MM.1S (cell line): Measurements from ENCODE around the gene KRTAP5-3.
A peak's percentile ranks its signal among the peaks of the same experiment; 100 is the strongest.

Source experiments
- DNase-seq: peaks from one replicate; pipeline ENCODE4 v3.0.0-alpha.2; 2015
- H2AFZ ChIP-seq: fragments of 300-600 bp; sonication (generic); 2 replicates; pipeline ENCODE4 v1.6.0; 2016; ENCODE audit warnings: antibody characterized with exemption, low read length
- H3F3A ChIP-seq: fragments of 300-600 bp; sonication (generic); 2 replicates; pipeline ENCODE4 v1.6.1; 2016; ENCODE audit warnings: mild to moderate bottlenecking, antibody characterized with exemption, low read length, moderate library complexity, mixed read lengths; ENCODE audit not compliant: insufficient read depth
- H3K27ac ChIP-seq: fragments of 300-600 bp; sonication (generic); 2 replicates; pipeline ENCODE4 v1.5.1; 2016; ENCODE audit warnings: mild to moderate bottlenecking, low read length
- H3K27me3 ChIP-seq: fragments of 300-600 bp; sonication (generic); replicated peaks from 2 replicates; pipeline ENCODE4 v1.6.0; 2016; ENCODE audit warnings: low read length; ENCODE audit not compliant: insufficient read depth
- H3K36me3 ChIP-seq: fragments of 300-600 bp; sonication (generic); replicated peaks from 2 replicates; pipeline ENCODE4 v1.6.1; 2016; ENCODE audit warnings: mild to moderate bottlenecking, low read length, mixed read lengths; ENCODE audit not compliant: insufficient read depth
- H3K4me1 ChIP-seq: fragments of 300-600 bp; sonication (generic); 2 replicates; pipeline ENCODE4 v1.6.1; 2016; ENCODE audit warnings: low read length, mixed read lengths
- H3K4me2 ChIP-seq: fragments of 300-600 bp; sonication (generic); 2 replicates; pipeline ENCODE4 v1.6.0; 2016; ENCODE audit warnings: low read depth, low read length
- H3K4me3 ChIP-seq: fragments of 300-600 bp; sonication (generic); 2 replicates; pipeline ENCODE4 v1.5.1; 2016; ENCODE audit warnings: low read length, mixed read lengths
- H3K79me2 ChIP-seq: fragments of 300-600 bp; sonication (generic); 2 replicates; pipeline ENCODE4 v1.6.1; 2016; ENCODE audit warnings: mixed run types, low read length, mixed read lengths
- H3K9ac ChIP-seq: fragments of 300-600 bp; sonication (generic); 2 replicates; pipeline ENCODE4 v1.6.1; 2016; ENCODE audit warnings: low read length, mixed read lengths
- H3K9me2 ChIP-seq: fragments of 300-600 bp; sonication (generic); replicated peaks from 2 replicates; pipeline ENCODE4 v1.6.1; 2016; ENCODE audit warnings: mild to moderate bottlenecking, low read length, mixed read lengths; ENCODE audit not compliant: insufficient read depth
- H3K9me3 ChIP-seq: fragments of 300-600 bp; sonication (generic); replicated peaks from 2 replicates; pipeline ENCODE4 v1.6.1; 2016; ENCODE audit warnings: mild to moderate bottlenecking, low read length, mixed read lengths; ENCODE audit not compliant: insufficient read depth
- H4K20me1 ChIP-seq: fragments of 300-600 bp; sonication (generic); 2 replicates; pipeline ENCODE4 v1.6.1; 2016; ENCODE audit warnings: mild to moderate bottlenecking, low read length, moderate library complexity, mixed read lengths; ENCODE audit not compliant: insufficient read depth
- EZH2 ChIP-seq: fragments of 300-600 bp; sonication (generic); optimal IDR thresholded peaks from 2 replicates; pipeline ENCODE3; 2017; ENCODE audit warnings: low read depth, mild to moderate bottlenecking, antibody characterized with exemption, low read length, mixed read lengths
- EZH2phosphoT487 ChIP-seq: fragments of 300-600 bp; sonication (generic); IDR thresholded peaks from 2 replicates; pipeline ENCODE4 v1.6.1; 2018; ENCODE audit warnings: antibody characterized with exemption, low read length
- TF ChIP-seq, protein P1 (sequence below): fragments of 300-600 bp; sonication (generic); IDR thresholded peaks from 2 replicates; pipeline ENCODE4 v1.5.1; 2016; ENCODE audit warnings: antibody characterized with exemption, low read length, mixed read lengths

KRTAP5-3 gene

DNA sequence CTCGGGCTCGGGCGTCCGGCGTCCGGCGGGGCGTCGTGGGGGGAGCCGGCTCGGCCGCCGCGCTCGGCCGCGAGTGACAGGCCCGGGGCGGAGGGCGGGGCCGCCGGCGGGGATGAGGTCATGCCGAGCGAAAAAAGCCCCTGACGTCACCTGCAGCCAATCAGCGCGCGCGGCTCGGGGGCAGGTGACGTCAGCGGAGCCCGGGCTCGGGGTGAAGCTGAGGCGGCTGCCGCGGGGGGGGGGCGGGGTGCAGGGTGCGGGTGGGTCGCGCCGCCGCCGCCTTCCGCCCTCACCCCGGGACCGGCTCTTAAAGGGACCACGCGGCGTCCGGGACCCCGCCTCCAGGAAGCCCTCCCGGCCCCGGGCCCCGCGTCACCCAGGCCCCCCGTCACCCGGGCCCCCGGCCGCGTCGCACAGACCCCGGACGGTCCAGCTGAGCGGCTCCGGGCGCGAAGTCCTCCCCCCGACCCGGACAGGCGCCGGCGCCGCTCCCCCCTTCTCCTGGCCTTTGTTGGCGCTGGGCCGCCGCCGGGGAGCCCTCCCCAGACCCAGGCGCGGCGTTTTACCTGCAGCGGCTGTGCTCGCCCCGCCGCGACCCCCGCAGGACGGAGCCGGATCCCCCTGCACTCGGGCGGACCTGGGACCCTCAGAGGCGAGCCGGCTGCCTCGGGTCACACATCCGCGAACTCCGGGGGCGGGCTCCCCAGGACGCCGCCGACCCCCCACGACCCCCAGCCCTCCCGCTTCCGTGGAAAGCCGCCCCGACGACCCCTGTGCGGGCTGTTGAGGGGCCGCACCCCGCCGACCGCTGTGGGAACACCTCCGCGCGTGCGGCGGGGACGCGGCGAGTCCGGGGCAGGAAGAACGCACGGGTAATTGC lies 35.8 kb downstream of the KRTAP5-3 start, which contains the start of gene DUSP8:
Gene DUSP8, minus strand, starts transcription at position 75 of the 880 bp plus-strand sequence. CDS start 6,445 bp downstream, outside the sequence.
- Histone ChIP-seq H3K4me1 (no peaks in the 10 kb centered on the region), H3F3A (0 out of 2 replicates have a peak, but pooled peaks cover 3% of the 10 kb centered on the region), H3K27ac (no peak within 1 kb of the TSS), H4K20me1 (no peaks in the 10 kb centered on the region), H3K36me3 (no peaks in the 10 kb centered on the region), H2AFZ (0 out of 2 replicates have a peak within 1 kb of the TSS, but pooled peaks have one; percentile 18), H3K9ac (peak within 1 kb of the TSS; percentile 45; the same call in 1 of the 2 replicates), H3K4me3 (peak within 1 kb of the TSS; percentile 35), H3K9me2 (no peaks in the 10 kb centered on the region), H3K9me3 (no peaks in the 10 kb centered on the region), H3K4me2 (peak within 1 kb of the TSS; percentile 67), H3K27me3 (peaks cover 81% of the 10 kb centered on the region), H3K79me2 (no peaks in the 10 kb centered on the region)
- peak; percentile 71 for DNase-seq
- peak; percentile 81 for TF ChIP-seq EZH2
- no peak for TF ChIP-seq EZH2phosphoT487
- TF ChIP-seq, protein P1, sequence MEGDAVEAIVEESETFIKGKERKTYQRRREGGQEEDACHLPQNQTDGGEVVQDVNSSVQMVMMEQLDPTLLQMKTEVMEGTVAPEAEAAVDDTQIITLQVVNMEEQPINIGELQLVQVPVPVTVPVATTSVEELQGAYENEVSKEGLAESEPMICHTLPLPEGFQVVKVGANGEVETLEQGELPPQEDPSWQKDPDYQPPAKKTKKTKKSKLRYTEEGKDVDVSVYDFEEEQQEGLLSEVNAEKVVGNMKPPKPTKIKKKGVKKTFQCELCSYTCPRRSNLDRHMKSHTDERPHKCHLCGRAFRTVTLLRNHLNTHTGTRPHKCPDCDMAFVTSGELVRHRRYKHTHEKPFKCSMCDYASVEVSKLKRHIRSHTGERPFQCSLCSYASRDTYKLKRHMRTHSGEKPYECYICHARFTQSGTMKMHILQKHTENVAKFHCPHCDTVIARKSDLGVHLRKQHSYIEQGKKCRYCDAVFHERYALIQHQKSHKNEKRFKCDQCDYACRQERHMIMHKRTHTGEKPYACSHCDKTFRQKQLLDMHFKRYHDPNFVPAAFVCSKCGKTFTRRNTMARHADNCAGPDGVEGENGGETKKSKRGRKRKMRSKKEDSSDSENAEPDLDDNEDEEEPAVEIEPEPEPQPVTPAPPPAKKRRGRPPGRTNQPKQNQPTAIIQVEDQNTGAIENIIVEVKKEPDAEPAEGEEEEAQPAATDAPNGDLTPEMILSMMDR, result no peak

DNA sequence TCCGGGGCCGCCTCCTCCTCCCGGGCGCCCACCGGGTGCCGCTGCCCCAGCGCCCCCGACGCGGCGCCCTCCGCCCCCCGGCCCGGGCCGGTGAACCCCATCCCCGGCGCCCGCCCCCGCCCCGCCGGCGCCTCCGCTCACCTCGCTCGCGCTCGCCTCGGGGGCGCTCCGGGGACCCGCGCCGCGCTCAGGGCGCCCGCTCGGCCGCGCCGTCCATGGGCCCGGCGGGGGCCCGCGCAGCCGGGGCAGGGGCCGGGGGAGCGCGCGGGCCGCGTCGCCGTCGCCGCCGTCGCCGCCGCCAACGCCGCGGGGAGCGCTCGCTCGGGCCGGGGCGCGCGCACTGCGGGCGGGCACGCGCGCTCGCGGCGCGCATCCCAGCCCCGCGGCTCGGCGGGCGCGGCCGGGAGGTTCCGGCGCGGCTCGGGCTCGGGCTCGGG lies 36.5 kb downstream of the KRTAP5-3 start:
- no peak for TF ChIP-seq EZH2phosphoT487
- TF ChIP-seq, protein P1, result no peak
- no peak for TF ChIP-seq EZH2
- Histone ChIP-seq H3K27ac (no peak overlapping the region), H3K4me1 (no peaks in the 10 kb centered on the region), H3K79me2 (no peaks in the 10 kb centered on the region), H3K4me3 (no peak overlapping the region), H4K20me1 (no peaks in the 10 kb centered on the region), H3K4me2 (no peak overlapping the region), H2AFZ (no peak overlapping the region), H3F3A (0 out of 2 replicates have a peak, but pooled peaks cover 3% of the 10 kb centered on the region), H3K9ac (no peak overlapping the region), H3K9me2 (no peaks in the 10 kb centered on the region), H3K27me3 (peaks cover 77% of the 10 kb centered on the region), H3K9me3 (no peaks in the 10 kb centered on the region), H3K36me3 (no peaks in the 10 kb centered on the region)
- DNase-seq, result no peak

DNA sequence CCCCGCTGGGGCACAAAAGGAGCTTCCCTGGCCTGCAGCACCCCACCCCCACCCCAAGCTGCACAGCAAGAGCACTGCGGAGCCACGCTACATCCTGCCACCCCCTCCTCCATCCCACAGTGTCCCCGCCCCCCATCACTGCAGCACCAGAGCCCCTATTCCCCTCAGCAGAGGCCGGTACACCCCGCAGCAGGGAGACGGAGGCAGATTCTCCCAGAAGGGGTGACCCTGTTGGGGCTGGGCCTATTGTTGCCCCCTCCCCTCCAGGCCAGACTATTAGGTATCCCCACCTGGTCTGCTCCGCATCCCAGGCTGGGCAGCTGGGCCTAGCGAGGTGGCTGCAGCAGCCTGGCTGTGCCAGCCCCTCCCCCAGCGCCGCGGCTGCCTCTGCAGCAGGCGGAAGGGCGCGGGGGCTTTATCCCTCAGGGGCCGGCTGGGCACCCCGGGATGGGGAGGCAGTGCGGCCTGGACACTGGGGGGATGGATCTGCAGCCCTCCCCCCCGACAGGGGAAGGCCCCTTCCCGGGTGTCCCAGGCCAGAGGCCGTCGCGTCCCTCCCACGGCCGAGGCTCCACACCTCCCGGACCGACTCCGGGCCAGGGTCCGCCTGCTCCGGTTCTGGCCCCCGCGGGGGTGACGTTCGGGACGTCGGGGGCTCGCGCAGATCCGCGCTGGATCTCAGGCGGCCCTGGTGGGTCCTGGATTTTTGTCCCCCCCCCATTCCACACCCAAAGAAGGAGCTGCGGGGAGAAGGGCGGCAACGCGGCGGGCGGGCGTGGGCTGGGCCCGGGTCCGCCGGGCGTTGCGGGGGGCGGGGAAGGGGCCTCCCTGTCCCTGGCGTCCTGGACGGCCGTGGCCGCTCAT lies 37.1 kb downstream of the KRTAP5-3 start:
- H4K20me1 ChIP-seq, result no peaks in the 10 kb centered on the region
- no peak for DNase-seq
- no peaks in the 10 kb centered on the region for H3K36me3 ChIP-seq
- H3K4me2 ChIP-seq, result no peak overlapping the region
- no peaks in the 10 kb centered on the region for H3K79me2 ChIP-seq
- H3K4me1 ChIP-seq, result no peaks in the 10 kb centered on the region
- H2AFZ ChIP-seq, result no peak overlapping the region
- H3K9ac ChIP-seq, result no peak overlapping the region
- no peaks in the 10 kb centered on the region for H3K9me2 ChIP-seq
- no peak overlapping the region; the same call in 1 of the 2 replicates for H3K4me3 ChIP-seq
- peaks cover 72% of the 10 kb centered on the region for H3K27me3 ChIP-seq
- H3K27ac ChIP-seq, result no peak overlapping the region
- 0 out of 2 replicates have a peak, but pooled peaks cover 3% of the 10 kb centered on the region for H3F3A ChIP-seq
- no peaks in the 10 kb centered on the region for H3K9me3 ChIP-seq
- no peak for TF ChIP-seq EZH2
- TF ChIP-seq, protein P1, result no peak
- TF ChIP-seq EZH2phosphoT487, result no peak
